NT2/D1 (cell line): ENCODE results near the gene UBE4B.

Experiments used
- SUZ12 ChIP-seq: IDR thresholded peaks from 2 replicates; pipeline ENCODE4 v1.6.1; 2011; ENCODE audit not compliant: insufficient read length, insufficient read depth; ENCODE audit errors: extremely low read depth
- ZNF274 ChIP-seq: IDR thresholded peaks from 2 replicates; pipeline ENCODE4 v1.6.1; 2011; ENCODE audit warnings: mild to moderate bottlenecking, low read depth, low read length

- no peak for TF ChIP-seq ZNF274
- no peak for TF ChIP-seq SUZ12
Observed at GRCh38 chr1:10031461-10031860, 1.3 kb upstream of the UBE4B start.
